LNCAP (cell line): ENCODE data around the gene PAFAH2.

Source experiments
- CTCF ChIP-seq: fragments of 450-650 bp; IDR thresholded peaks from 2 replicates; pipeline ENCODE4 v1.5.1; 2017; ENCODE audit warnings: mild to moderate bottlenecking

PAFAH2 gene

GRCh38 chr1:25929016-25929415 lies 68.8 kb downstream of the PAFAH2 start:
- no peak for TF ChIP-seq CTCF

- no peak for TF ChIP-seq CTCF
These were observed 70.2 kb downstream of the PAFAH2 start for GRCh38 chr1:25927521-25928265.

GRCh38 chr1:25926731-25927496 lies 70.9 kb downstream of the PAFAH2 start:
- TF ChIP-seq CTCF = no peak

- no peak for TF ChIP-seq CTCF
These were observed 73.4 kb downstream of the PAFAH2 start for GRCh38 chr1:25924454-25924853.

- no peak for TF ChIP-seq CTCF
These were observed 74.8 kb downstream of the PAFAH2 start for GRCh38 chr1:25922971-25923552.

GRCh38 chr1:25922056-25922970 lies 75.5 kb downstream of the PAFAH2 start:
- TF ChIP-seq CTCF = no peak

GRCh38 chr1:25918615-25919014 lies 79.2 kb downstream of the PAFAH2 start:
- no peak for TF ChIP-seq CTCF
